Activated naive CD8-positive, alpha-beta T cell treated with anti-CD3 and anti-CD28 coated beads, Interleukin-2, amount 10 ng/mL, durations not matched to agents 7 days and 5 days (primary cell): ENCODE measurements around the gene ING2. TPM values are rescaled to one million over a fixed set of nuclear protein-coding genes. Genes with fewer than 3 reads are reported as not detected.
A peak's percentile ranks its signal among the peaks of the same experiment; 100 is the strongest.
"Not testable (repeated sequence)": the region's sequence is repeated elsewhere in the genome, so short reads cannot be mapped to it uniquely, and the experiment has no call there.

Experiments
- ATAC-seq: fragments of 150-1000 bp; cut with Tn5 transposase; one replicate; pipeline ENCODE4 v1.10.0; 2021; ENCODE audit warnings: low read depth, moderate library complexity
- POLR2A ChIA-PET: fragments of 350-600 bp; sonication (Branson Sonifier 250); formaldehyde crosslinking; loops from one replicate; lab custom pipeline; 2021; ENCODE audit warnings: antibody characterized with exemption; lab: Charles Lee
- DNase-seq: peaks from one replicate; pipeline ENCODE4 v3.0.0; 2021
- H3K27ac Mint-ChIP-seq: one replicate; pipeline ENCODE4 v1.8.0; 2022; ENCODE audit warnings: mild to moderate bottlenecking, mixed read lengths
- H3K27me3 Mint-ChIP-seq: one replicate; pipeline ENCODE4 v1.8.0; 2022; ENCODE audit warnings: mild to moderate bottlenecking, moderate library complexity, mixed read lengths
- H3K36me3 Mint-ChIP-seq: one replicate; pipeline ENCODE4 v1.8.0; 2021; ENCODE audit warnings: mild to moderate bottlenecking, mixed read lengths
- H3K4me1 Mint-ChIP-seq: one replicate; pipeline ENCODE4 v1.8.0; 2021; ENCODE audit warnings: mixed read lengths
- H3K4me3 Mint-ChIP-seq: one replicate; pipeline ENCODE4 v1.8.0; 2022; ENCODE audit warnings: mild to moderate bottlenecking, moderate library complexity, mixed read lengths
- H3K9me3 Mint-ChIP-seq: one replicate; pipeline ENCODE4 v1.8.0; 2021; ENCODE audit warnings: mixed read lengths
- total RNA-seq, 2 experiments: library from RNA; stranded (reverse); gene quantifications; one replicate each; pipeline ENCODE4 v1.2.3, GENCODE V29; 2021

Gene ING2
- total RNA-seq, 2 experiments from 2014 or later, result 14.5 to 15.4 TPM

GRCh38 chr4:183478926-183479325 is 25.9 kb upstream of the ING2 start:
- ATAC-seq (no peak), DNase-seq (no peak)
- Mint-ChIP-seq H3K9me3 (no peaks in the 10 kb centered on the region), H3K4me3 (no peak overlapping the region), H3K36me3 (no peaks in the 10 kb centered on the region), H3K27me3 (no peaks in the 10 kb centered on the region), H3K27ac (no peak overlapping the region), H3K4me1 (peaks cover 2% of the 10 kb centered on the region)
- POLR2A ChIA-PET, result no interaction called here

- H3K27me3 Mint-ChIP-seq, H3K4me3 Mint-ChIP-seq, H3K4me1 Mint-ChIP-seq, ATAC-seq, H3K36me3 Mint-ChIP-seq, DNase-seq, POLR2A ChIA-PET, H3K27ac Mint-ChIP-seq, H3K9me3 Mint-ChIP-seq: not testable (repeated sequence)
Observed at GRCh38 chr4:183482515-183483095, 22.3 kb upstream of the ING2 start.

- Mint-ChIP-seq H3K27me3 (no peaks in the 10 kb centered on the region), H3K4me1 (peaks cover 1% of the 10 kb centered on the region), H3K27ac (no peak overlapping the region), H3K36me3 (peaks cover 3% of the 10 kb centered on the region), H3K9me3 (no peaks in the 10 kb centered on the region), H3K4me3 (no peak overlapping the region)
- DNase-seq (no peak), ATAC-seq (no peak)
- POLR2A ChIA-PET, result no interaction called here
Observed at GRCh38 chr4:183483997-183484396, 20.9 kb upstream of the ING2 start.

GRCh38 chr4:183485411-183486160 is 19.3 kb upstream of the ING2 start:
- Mint-ChIP-seq H3K36me3 (peaks cover 8% of the 10 kb centered on the region), H3K27ac (no peak overlapping the region), H3K4me1 (peaks cover 3% of the 10 kb centered on the region), H3K27me3 (no peaks in the 10 kb centered on the region), H3K4me3 (no peak overlapping the region), H3K9me3 (no peaks in the 10 kb centered on the region)
- DNase-seq (no peak), ATAC-seq (no peak)
- POLR2A ChIA-PET, result interaction anchor here (0.7 kb wide), 1 partner anchor 41 kb away, joined by 3 read pairs; no protein-coding TSS in a partner anchor

- peaks cover 26% of the 10 kb centered on the region for H3K36me3 Mint-ChIP-seq
- H3K4me3 Mint-ChIP-seq, result no peak overlapping the region
- ATAC-seq, result no peak
- no peak for DNase-seq
- peaks cover 2% of the 10 kb centered on the region for H3K4me1 Mint-ChIP-seq
- POLR2A ChIA-PET, result no interaction called here
- H3K9me3 Mint-ChIP-seq, result peaks cover 2% of the 10 kb centered on the region
- no peaks in the 10 kb centered on the region for H3K27me3 Mint-ChIP-seq
- H3K27ac Mint-ChIP-seq, result no peak overlapping the region
Observed at GRCh38 chr4:183492791-183493222, 12.1 kb upstream of the ING2 start.

GRCh38 chr4:183493246-183493645 is 11.6 kb upstream of the ING2 start:
- no peak overlapping the region for H3K4me3 Mint-ChIP-seq
- POLR2A ChIA-PET, result no interaction called here
- ATAC-seq (no peak), DNase-seq (no peak)
- no peak overlapping the region for H3K27ac Mint-ChIP-seq
- H3K4me1 Mint-ChIP-seq, result peaks cover 2% of the 10 kb centered on the region
- H3K9me3 Mint-ChIP-seq, result peaks cover 2% of the 10 kb centered on the region
- no peaks in the 10 kb centered on the region for H3K27me3 Mint-ChIP-seq
- H3K36me3 Mint-ChIP-seq, result peaks cover 26% of the 10 kb centered on the region

- ATAC-seq (no peak), DNase-seq (no peak)
- POLR2A ChIA-PET, result no interaction called here
- Mint-ChIP-seq H3K9me3 (peaks cover 2% of the 10 kb centered on the region), H3K4me3 (no peak overlapping the region), H3K27ac (no peak overlapping the region), H3K27me3 (no peaks in the 10 kb centered on the region), H3K4me1 (peaks cover 8% of the 10 kb centered on the region), H3K36me3 (peaks cover 24% of the 10 kb centered on the region)
Observed at GRCh38 chr4:183495184-183495583, 9.7 kb upstream of the ING2 start.

GRCh38 chr4:183499389-183499788 is 5.5 kb upstream of the ING2 start:
- Mint-ChIP-seq H3K4me3 (no peak overlapping the region), H3K27me3 (no peaks in the 10 kb centered on the region), H3K9me3 (no peaks in the 10 kb centered on the region), H3K36me3 (peaks cover 7% of the 10 kb centered on the region), H3K27ac (no peak overlapping the region), H3K4me1 (peaks cover 19% of the 10 kb centered on the region)
- POLR2A ChIA-PET, result no interaction called here
- ATAC-seq (no peak), DNase-seq (no peak)

- no peak overlapping the region for H3K27ac Mint-ChIP-seq
- H3K4me3 Mint-ChIP-seq, result no peak overlapping the region
- no peaks in the 10 kb centered on the region for H3K9me3 Mint-ChIP-seq
- H3K27me3 Mint-ChIP-seq, result no peaks in the 10 kb centered on the region
- ATAC-seq, result no peak
- H3K4me1 Mint-ChIP-seq, result peaks cover 19% of the 10 kb centered on the region
- no peak for DNase-seq
- POLR2A ChIA-PET, result no interaction called here
- peaks cover 4% of the 10 kb centered on the region for H3K36me3 Mint-ChIP-seq
Observed at GRCh38 chr4:183499801-183500200, 5.1 kb upstream of the ING2 start.

GRCh38 chr4:183503497-183504063 is 1.3 kb upstream of the ING2 start:
- no peaks in the 10 kb centered on the region for H3K27me3 Mint-ChIP-seq
- peaks cover 30% of the 10 kb centered on the region for H3K4me1 Mint-ChIP-seq
- peak overlapping the region; percentile 85 for H3K27ac Mint-ChIP-seq
- H3K36me3 Mint-ChIP-seq, result no peaks in the 10 kb centered on the region
- no peaks in the 10 kb centered on the region for H3K9me3 Mint-ChIP-seq
- peak overlapping the region; percentile 87 for H3K4me3 Mint-ChIP-seq
- DNase-seq (no peak), ATAC-seq (peak; percentile 0)
- POLR2A ChIA-PET, result interaction anchor here (0.7 to 3.5 kb wide), 6 partner anchors 54 to 1145 kb away, joined by 3 to 36 read pairs (median 6); partner anchors contain the start of genes CDKN2AIP, RWDD4 and TRAPPC11

- H3K27me3 Mint-ChIP-seq, result no peaks in the 10 kb centered on the region
- peak overlapping the region; percentile 91 for H3K27ac Mint-ChIP-seq
- H3K9me3 Mint-ChIP-seq, result no peaks in the 10 kb centered on the region
- H3K36me3 Mint-ChIP-seq, result no peaks in the 10 kb centered on the region
- ATAC-seq (peak; percentile 81), DNase-seq (peak; percentile 100)
- peaks cover 34% of the 10 kb centered on the region for H3K4me1 Mint-ChIP-seq
- H3K4me3 Mint-ChIP-seq, result peak overlapping the region; percentile 93
- POLR2A ChIA-PET, result interaction anchor here (0.7 to 3.5 kb wide), 6 partner anchors 55 to 1144 kb away, joined by 3 to 36 read pairs (median 6); partner anchors contain the start of genes CDKN2AIP, RWDD4 and TRAPPC11
Observed at GRCh38 chr4:183504064-183504929, 561 bp upstream of the ING2 start.

GRCh38 chr4:183505611-183506388 is 942 bp downstream of the ING2 start:
- peak overlapping the region; percentile 93 for H3K4me3 Mint-ChIP-seq
- ATAC-seq, result peak; percentile 17
- peaks cover 8% of the 10 kb centered on the region for H3K36me3 Mint-ChIP-seq
- POLR2A ChIA-PET, result interaction anchor here (2.2 to 3.5 kb wide), 3 partner anchors 59 to 154 kb away, joined by 9 to 36 read pairs (median 14); partner anchors contain the start of genes CDKN2AIP, RWDD4 and TRAPPC11
- H3K27me3 Mint-ChIP-seq, result no peaks in the 10 kb centered on the region
- peaks cover 36% of the 10 kb centered on the region for H3K4me1 Mint-ChIP-seq
- peak overlapping the region; percentile 95 for H3K27ac Mint-ChIP-seq
- peak; percentile 93 for DNase-seq
- no peaks in the 10 kb centered on the region for H3K9me3 Mint-ChIP-seq
